Astrocyte of the cerebellum (primary cell): ENCODE results near the gene GSC.

Experiments used
- DNase-seq: peaks from one replicate; pipeline ENCODE4 v3.0.0-alpha.2; 2011; ENCODE audit warnings: low read depth
- H3K4me3 ChIP-seq: 2 replicates; pipeline ENCODE4 v1.5.1; 2011; ENCODE audit warnings: mild to moderate bottlenecking, low read depth, low read length, moderate library complexity
- in situ Hi-C: cut with HindIII; loops from 2 replicates; pipeline ENCODE4 v1.10.0; 2017; ENCODE audit warnings: low sequenced_read_pairs
- TF ChIP-seq, protein P1 (sequence below): IDR thresholded peaks from 2 replicates; pipeline ENCODE4 v1.5.1; 2012; ENCODE audit warnings: low read length, low read depth, moderate library complexity, mild to moderate bottlenecking; ENCODE audit errors: missing control alignments

GSC gene

DNA sequence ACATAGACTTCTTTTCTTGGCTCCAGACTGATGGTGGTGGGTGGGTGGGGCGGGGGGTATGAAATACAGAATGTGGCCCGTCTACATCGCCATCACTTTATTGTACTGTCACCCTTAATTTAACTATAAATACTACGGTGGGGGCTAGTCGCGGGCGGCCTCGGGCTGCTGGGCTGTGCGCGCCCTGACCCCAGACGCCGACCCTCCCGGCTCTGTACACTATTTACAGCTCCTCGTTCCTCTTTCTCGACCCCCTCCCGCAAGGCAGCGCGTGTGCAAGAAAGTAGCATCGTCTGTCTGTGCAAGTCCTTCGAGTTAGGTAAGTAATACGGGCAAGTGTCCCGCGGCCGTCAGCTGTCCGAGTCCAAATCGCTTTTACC lies 1.8 kb downstream of the GSC start:
- H3K4me3 ChIP-seq, result peak overlapping the region; percentile 47
- DNase-seq, result no peak
- in situ Hi-C loops, result no loop called here
- TF ChIP-seq, protein P1, sequence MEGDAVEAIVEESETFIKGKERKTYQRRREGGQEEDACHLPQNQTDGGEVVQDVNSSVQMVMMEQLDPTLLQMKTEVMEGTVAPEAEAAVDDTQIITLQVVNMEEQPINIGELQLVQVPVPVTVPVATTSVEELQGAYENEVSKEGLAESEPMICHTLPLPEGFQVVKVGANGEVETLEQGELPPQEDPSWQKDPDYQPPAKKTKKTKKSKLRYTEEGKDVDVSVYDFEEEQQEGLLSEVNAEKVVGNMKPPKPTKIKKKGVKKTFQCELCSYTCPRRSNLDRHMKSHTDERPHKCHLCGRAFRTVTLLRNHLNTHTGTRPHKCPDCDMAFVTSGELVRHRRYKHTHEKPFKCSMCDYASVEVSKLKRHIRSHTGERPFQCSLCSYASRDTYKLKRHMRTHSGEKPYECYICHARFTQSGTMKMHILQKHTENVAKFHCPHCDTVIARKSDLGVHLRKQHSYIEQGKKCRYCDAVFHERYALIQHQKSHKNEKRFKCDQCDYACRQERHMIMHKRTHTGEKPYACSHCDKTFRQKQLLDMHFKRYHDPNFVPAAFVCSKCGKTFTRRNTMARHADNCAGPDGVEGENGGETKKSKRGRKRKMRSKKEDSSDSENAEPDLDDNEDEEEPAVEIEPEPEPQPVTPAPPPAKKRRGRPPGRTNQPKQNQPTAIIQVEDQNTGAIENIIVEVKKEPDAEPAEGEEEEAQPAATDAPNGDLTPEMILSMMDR, result no peak

DNA sequence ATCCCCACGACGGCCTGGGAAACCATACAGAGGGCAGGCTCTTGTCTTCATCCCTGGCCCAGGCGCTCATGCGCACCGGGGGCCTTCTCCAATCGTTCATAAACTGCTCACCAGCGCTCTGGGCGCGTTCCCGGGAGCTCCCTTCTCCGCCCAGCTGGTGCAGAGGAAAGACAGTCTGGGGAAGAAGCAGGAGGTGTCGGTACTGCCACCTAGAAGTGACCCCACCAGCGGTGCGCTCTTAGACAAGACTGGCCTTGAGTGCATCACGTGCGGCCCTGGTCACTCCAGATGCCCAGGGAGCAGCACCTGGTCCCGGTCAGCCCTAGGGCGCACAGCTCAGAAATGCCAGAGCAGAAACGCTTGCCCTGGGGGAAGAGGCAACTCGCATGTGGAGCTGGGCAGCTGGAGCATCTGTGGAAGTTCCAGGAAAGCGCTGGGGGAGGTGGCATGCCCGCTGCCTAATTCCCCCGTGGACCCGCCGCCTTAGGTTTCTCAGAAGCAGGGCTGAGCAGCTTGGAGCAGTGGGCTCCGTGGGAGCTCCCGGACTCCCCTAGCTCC lies 2.5 kb downstream of the GSC start:
- TF ChIP-seq, protein P1, result no peak
- no peak overlapping the region for H3K4me3 ChIP-seq
- in situ Hi-C loops, result no loop called here
- no peak for DNase-seq

DNA sequence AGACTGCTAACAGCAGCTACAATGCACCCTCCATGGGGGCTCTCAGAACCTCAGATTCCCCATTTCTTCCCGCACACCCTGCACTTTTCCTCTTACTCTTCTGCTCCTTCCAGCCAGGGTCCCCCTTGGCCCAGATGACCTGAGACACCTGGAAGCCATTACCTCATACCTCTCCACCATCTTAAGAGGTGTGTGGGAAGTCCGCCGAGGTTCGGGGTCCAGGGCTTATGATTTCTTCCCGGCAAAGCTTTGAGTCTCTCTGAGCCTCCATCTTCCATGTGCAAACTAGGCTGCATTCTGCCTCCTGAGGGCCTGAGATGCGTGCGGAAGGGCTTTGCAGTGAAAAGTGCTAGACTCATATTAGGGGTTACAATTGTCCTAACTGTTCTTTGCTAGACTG lies 5.3 kb downstream of the GSC start:
- no peak overlapping the region for H3K4me3 ChIP-seq
- DNase-seq, result no peak
- TF ChIP-seq, protein P1, result no peak
- in situ Hi-C loops, result no loop called here

DNA sequence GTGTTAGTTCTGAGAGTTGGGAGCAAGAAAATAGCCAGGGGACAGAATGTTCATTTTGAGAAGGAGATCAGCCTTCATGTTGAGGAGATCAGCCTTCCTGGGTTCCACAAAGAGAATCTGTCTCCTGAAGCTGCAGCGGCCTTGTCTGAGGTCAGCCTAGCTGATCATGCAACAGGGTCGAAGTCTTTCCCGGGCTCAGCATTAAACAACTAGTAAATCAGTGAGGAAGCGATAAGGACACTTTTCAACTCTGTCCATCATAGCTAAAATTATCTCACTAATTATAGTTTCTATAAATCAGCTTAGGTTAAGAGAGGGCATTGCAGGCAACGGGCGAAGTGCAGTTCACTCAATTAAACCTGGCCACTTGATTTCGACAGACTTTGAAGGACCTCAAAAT lies 7.5 kb downstream of the GSC start:
- DNase-seq, result no peak
- TF ChIP-seq, protein P1, result no peak
- in situ Hi-C loops, result no loop called here
- H3K4me3 ChIP-seq, result no peak overlapping the region

DNA sequence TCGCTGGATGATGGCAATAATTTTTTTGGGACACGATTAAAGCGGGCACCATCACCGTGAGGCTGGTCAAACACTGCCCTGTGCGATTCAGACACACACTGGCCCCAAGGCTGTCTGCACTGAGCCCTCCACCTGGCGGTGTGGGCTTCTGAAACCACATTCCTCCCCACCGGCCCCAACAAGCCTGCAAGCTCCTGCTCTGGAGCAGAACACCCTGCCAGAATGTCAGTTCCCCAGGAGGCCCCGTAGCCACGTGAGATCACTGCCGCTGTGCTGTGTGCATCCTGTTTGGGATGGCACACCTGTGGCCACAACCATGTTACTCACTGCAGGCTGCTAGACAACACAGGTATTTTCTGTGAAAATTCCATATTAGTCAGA lies 7.9 kb downstream of the GSC start:
- H3K4me3 ChIP-seq, result no peak overlapping the region
- DNase-seq, result no peak
- TF ChIP-seq, protein P1, result no peak
- in situ Hi-C loops, result no loop called here

DNA sequence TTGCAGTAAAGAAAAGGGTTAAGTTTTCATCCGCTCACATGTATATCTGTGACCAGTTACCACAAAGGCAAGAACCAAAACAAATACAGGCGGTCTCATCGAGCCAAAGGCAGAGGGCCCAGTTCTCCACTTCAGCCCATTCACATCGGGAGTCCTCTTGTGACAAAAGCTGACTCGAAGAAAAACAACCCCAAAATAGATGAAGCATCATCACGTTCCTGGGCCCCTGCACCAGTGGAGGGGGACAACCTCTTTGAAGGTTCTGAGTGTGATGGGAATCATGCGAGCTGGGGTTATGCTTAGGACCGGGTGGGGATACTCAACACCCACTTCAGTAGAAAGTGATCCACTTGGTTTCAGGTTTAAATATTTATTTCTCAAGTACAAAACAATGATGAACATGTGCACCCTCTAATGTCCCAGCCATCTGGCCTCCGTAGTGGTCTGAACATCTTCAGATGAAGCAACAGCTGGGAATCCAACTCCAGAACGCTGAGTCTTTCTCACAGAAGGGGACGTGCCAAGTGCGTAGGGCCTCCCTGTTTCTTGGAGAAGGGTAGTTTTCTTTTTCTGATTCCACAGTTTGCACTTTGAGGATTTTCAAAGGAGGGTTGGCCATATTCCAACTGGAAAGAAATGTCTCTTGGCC lies 8.4 kb downstream of the GSC start:
- H3K4me3 ChIP-seq, result no peak overlapping the region
- in situ Hi-C loops, result no loop called here
- DNase-seq, result no peak
- TF ChIP-seq, protein P1, result no peak
